ENCODE results near the gene CCDC7.
"Not testable (repeated sequence)": the region's sequence is repeated elsewhere in the genome, so short reads cannot be mapped to it uniquely, and the experiment has no call there.

The CCDC7 gene

GRCh38 chr10:32582946-32583345 is 137.0 kb downstream of the CCDC7 start:
- no peak for DNase-seq

- DNase-seq = not testable (repeated sequence)
Measured at GRCh38 chr10:32598022-32598421, 152.1 kb downstream of the CCDC7 start.

GRCh38 chr10:32600317-32600716 is 154.4 kb downstream of the CCDC7 start:
- DNase-seq = no peak

GRCh38 chr10:32601562-32601961 is 155.6 kb downstream of the CCDC7 start:
- DNase-seq = not testable (repeated sequence)

GRCh38 chr10:32605787-32606186 is 159.8 kb downstream of the CCDC7 start:
- no peak for DNase-seq

GRCh38 chr10:32610543-32610942 is 164.6 kb downstream of the CCDC7 start:
- DNase-seq = not testable (repeated sequence)

GRCh38 chr10:32616438-32616837 is 170.5 kb downstream of the CCDC7 start:
- DNase-seq = no peak

GRCh38 chr10:32618482-32618881 is 172.5 kb downstream of the CCDC7 start:
- DNase-seq = no peak

GRCh38 chr10:32621969-32622368 is 176.0 kb downstream of the CCDC7 start:
- no peak for DNase-seq

- no peak for DNase-seq
Measured at GRCh38 chr10:32622409-32622808, 176.5 kb downstream of the CCDC7 start.

- no peak for DNase-seq
Measured at GRCh38 chr10:32627183-32627582, 181.2 kb downstream of the CCDC7 start.

GRCh38 chr10:32629910-32630309 is 184.0 kb downstream of the CCDC7 start:
- DNase-seq = no peak

- DNase-seq = no peak
Measured at GRCh38 chr10:32646535-32646934, 200.6 kb downstream of the CCDC7 start.

GRCh38 chr10:32650246-32650655 is 204.3 kb downstream of the CCDC7 start:
- no peak for DNase-seq

- not testable (repeated sequence) for DNase-seq
Measured at GRCh38 chr10:32657430-32657829, 211.5 kb downstream of the CCDC7 start.

GRCh38 chr10:32661346-32661745 is 215.4 kb downstream of the CCDC7 start:
- DNase-seq = no peak

GRCh38 chr10:32680803-32681557 is 235.0 kb downstream of the CCDC7 start:
- no peak for DNase-seq

- DNase-seq = no peak
Measured at GRCh38 chr10:32684291-32684690, 238.4 kb downstream of the CCDC7 start.

- no peak for DNase-seq
Measured at GRCh38 chr10:32687116-32687515, 241.2 kb downstream of the CCDC7 start.

- DNase-seq = no peak
Measured at GRCh38 chr10:32687546-32687945, 241.6 kb downstream of the CCDC7 start.

- no peak for DNase-seq
Measured at GRCh38 chr10:32692174-32692573, 246.2 kb downstream of the CCDC7 start.

GRCh38 chr10:32693441-32693979 is 247.6 kb downstream of the CCDC7 start:
- no peak for DNase-seq

GRCh38 chr10:32699683-32700082 is 253.7 kb downstream of the CCDC7 start:
- not testable (repeated sequence) for DNase-seq

GRCh38 chr10:32713560-32713959 is 267.6 kb downstream of the CCDC7 start:
- no peak for DNase-seq

GRCh38 chr10:32731527-32731926 is 285.6 kb downstream of the CCDC7 start:
- no peak for DNase-seq
